ENCODE results near the gene ANAPC7.

- TF ChIP-seq CTCF (optimal IDR thresholded peaks at IDR 0.05 in 1 of 3, IDR thresholded peaks at IDR 0.05 in 1 of 3, conservative IDR thresholded peaks at IDR 0.05 in 1 of 3; ENCODE audit: extremely low read depth in 1 of 3, insufficient read depth in 2 of 3, low read length in 3 of 3) (no peak), EZH2 (IDR thresholded peaks at IDR 0.05; ENCODE audit: low read length) (no peak)
These were observed 30.1 kb downstream of the ANAPC7 start for GRCh38 chr12:110373425-110373824.
